ENCODE measurements around the gene RBM18.

Gene RBM18

GRCh38 chr9:122256206-122256605 lies 8.4 kb downstream of the RBM18 start:
- no peak overlapping the region for H3K9ac ChIP-seq (ENCODE audit: insufficient read length, low read depth)
- no peak for TF ChIP-seq YY1 (IDR thresholded peaks at IDR 0.05; ENCODE audit: insufficient read depth, insufficient read length)
- no peak for TF ChIP-seq ZNF274 (IDR thresholded peaks at IDR 0.05; ENCODE audit: low read depth, low read length)
- TF ChIP-seq SUZ12 (IDR thresholded peaks at IDR 0.05; ENCODE audit: extremely low read depth, insufficient read depth, insufficient read length) = no peak
- H3K4me3 ChIP-seq (ENCODE audit: insufficient read length, low read depth) = no peak overlapping the region
- no peaks in the 10 kb centered on the region for H3K4me1 ChIP-seq (ENCODE audit: insufficient read depth, insufficient read length)
- no peaks in the 10 kb centered on the region for H3K9me3 ChIP-seq (ENCODE audit: insufficient read depth, low read length)
- DNase-seq (ENCODE audit: low read depth, low spot score) = no peak
- no peaks in the 10 kb centered on the region for H3K27me3 ChIP-seq (ENCODE audit: insufficient read depth, insufficient read length)
- H3K36me3 ChIP-seq (ENCODE audit: insufficient read depth, insufficient read length, low read length) = peaks cover 58% of the 10 kb centered on the region

GRCh38 chr9:122254761-122255160 lies 9.9 kb downstream of the RBM18 start:
- no peak for TF ChIP-seq ZNF274 (IDR thresholded peaks at IDR 0.05; ENCODE audit: low read depth, low read length)
- no peak for TF ChIP-seq YY1 (IDR thresholded peaks at IDR 0.05; ENCODE audit: insufficient read depth, insufficient read length)
- TF ChIP-seq SUZ12 (IDR thresholded peaks at IDR 0.05; ENCODE audit: extremely low read depth, insufficient read depth, insufficient read length) = no peak
- no peaks in the 10 kb centered on the region for H3K9me3 ChIP-seq (ENCODE audit: insufficient read depth, low read length)
- no peak overlapping the region for H3K4me3 ChIP-seq (ENCODE audit: insufficient read length, low read depth)
- no peak overlapping the region for H3K9ac ChIP-seq (ENCODE audit: insufficient read length, low read depth)
- DNase-seq (ENCODE audit: low read depth, low spot score) = no peak
- peaks cover 58% of the 10 kb centered on the region for H3K36me3 ChIP-seq (ENCODE audit: insufficient read depth, insufficient read length, low read length)
- H3K4me1 ChIP-seq (ENCODE audit: insufficient read depth, insufficient read length) = no peaks in the 10 kb centered on the region
- H3K27me3 ChIP-seq (ENCODE audit: insufficient read depth, insufficient read length) = no peaks in the 10 kb centered on the region

- TF ChIP-seq YY1 (IDR thresholded peaks at IDR 0.05; ENCODE audit: insufficient read depth, insufficient read length) (no peak), ZNF274 (IDR thresholded peaks at IDR 0.05; ENCODE audit: low read depth, low read length) (no peak), SUZ12 (IDR thresholded peaks at IDR 0.05; ENCODE audit: extremely low read depth, insufficient read depth, insufficient read length) (no peak)
- Histone ChIP-seq H3K36me3 (ENCODE audit: insufficient read depth, insufficient read length, low read length) (peaks cover 55% of the 10 kb centered on the region), H3K27me3 (ENCODE audit: insufficient read depth, insufficient read length) (no peaks in the 10 kb centered on the region), H3K9ac (ENCODE audit: insufficient read length, low read depth) (no peak overlapping the region), H3K4me3 (ENCODE audit: insufficient read length, low read depth) (no peak overlapping the region), H3K9me3 (ENCODE audit: insufficient read depth, low read length) (no peaks in the 10 kb centered on the region), H3K4me1 (ENCODE audit: insufficient read depth, insufficient read length) (no peaks in the 10 kb centered on the region)
- no peak for DNase-seq (ENCODE audit: low read depth, low spot score)
These were observed 11.8 kb downstream of the RBM18 start for GRCh38 chr9:122252796-122253195.

- H3K4me3 ChIP-seq (ENCODE audit: insufficient read length, low read depth) = no peak overlapping the region
- no peaks in the 10 kb centered on the region for H3K27me3 ChIP-seq (ENCODE audit: insufficient read depth, insufficient read length)
- H3K36me3 ChIP-seq (ENCODE audit: insufficient read depth, insufficient read length, low read length) = peaks cover 62% of the 10 kb centered on the region
- DNase-seq (ENCODE audit: low read depth, low spot score) = no peak
- H3K4me1 ChIP-seq (ENCODE audit: insufficient read depth, insufficient read length) = no peaks in the 10 kb centered on the region
- H3K9ac ChIP-seq (ENCODE audit: insufficient read length, low read depth) = no peak overlapping the region
- no peak for TF ChIP-seq ZNF274 (IDR thresholded peaks at IDR 0.05; ENCODE audit: low read depth, low read length)
- TF ChIP-seq SUZ12 (IDR thresholded peaks at IDR 0.05; ENCODE audit: extremely low read depth, insufficient read depth, insufficient read length) = no peak
- TF ChIP-seq YY1 (IDR thresholded peaks at IDR 0.05; ENCODE audit: insufficient read depth, insufficient read length) = no peak
- no peaks in the 10 kb centered on the region for H3K9me3 ChIP-seq (ENCODE audit: insufficient read depth, low read length)
These were observed 13.3 kb downstream of the RBM18 start for GRCh38 chr9:122251351-122251750.

GRCh38 chr9:122248448-122248865 lies 16.2 kb downstream of the RBM18 start:
- Histone ChIP-seq H3K36me3 (ENCODE audit: insufficient read depth, insufficient read length, low read length) (peaks cover 85% of the 10 kb centered on the region), H3K27me3 (ENCODE audit: insufficient read depth, insufficient read length) (no peaks in the 10 kb centered on the region), H3K9me3 (ENCODE audit: insufficient read depth, low read length) (no peaks in the 10 kb centered on the region), H3K9ac (ENCODE audit: insufficient read length, low read depth) (no peak overlapping the region), H3K4me3 (ENCODE audit: insufficient read length, low read depth) (no peak overlapping the region), H3K4me1 (ENCODE audit: insufficient read depth, insufficient read length) (no peaks in the 10 kb centered on the region)
- DNase-seq (ENCODE audit: low read depth, low spot score) = no peak
- TF ChIP-seq SUZ12 (IDR thresholded peaks at IDR 0.05; ENCODE audit: extremely low read depth, insufficient read depth, insufficient read length) (no peak), YY1 (IDR thresholded peaks at IDR 0.05; ENCODE audit: insufficient read depth, insufficient read length) (no peak), ZNF274 (IDR thresholded peaks at IDR 0.05; ENCODE audit: low read depth, low read length) (no peak)

- H3K9ac ChIP-seq (ENCODE audit: insufficient read length, low read depth) = no peak overlapping the region
- no peak for DNase-seq (ENCODE audit: low read depth, low spot score)
- no peaks in the 10 kb centered on the region for H3K27me3 ChIP-seq (ENCODE audit: insufficient read depth, insufficient read length)
- H3K36me3 ChIP-seq (ENCODE audit: insufficient read depth, insufficient read length, low read length) = peaks cover 84% of the 10 kb centered on the region
- H3K9me3 ChIP-seq (ENCODE audit: insufficient read depth, low read length) = no peaks in the 10 kb centered on the region
- no peaks in the 10 kb centered on the region for H3K4me1 ChIP-seq (ENCODE audit: insufficient read depth, insufficient read length)
- TF ChIP-seq YY1 (IDR thresholded peaks at IDR 0.05; ENCODE audit: insufficient read depth, insufficient read length) = no peak
- TF ChIP-seq ZNF274 (IDR thresholded peaks at IDR 0.05; ENCODE audit: low read depth, low read length) = no peak
- no peak for TF ChIP-seq SUZ12 (IDR thresholded peaks at IDR 0.05; ENCODE audit: extremely low read depth, insufficient read depth, insufficient read length)
- H3K4me3 ChIP-seq (ENCODE audit: insufficient read length, low read depth) = no peak overlapping the region
These were observed 18.0 kb downstream of the RBM18 start for GRCh38 chr9:122246666-122247065.

- Histone ChIP-seq H3K9me3 (ENCODE audit: insufficient read depth, low read length) (no peaks in the 10 kb centered on the region), H3K27me3 (ENCODE audit: insufficient read depth, insufficient read length) (no peaks in the 10 kb centered on the region), H3K4me1 (ENCODE audit: insufficient read depth, insufficient read length) (no peaks in the 10 kb centered on the region), H3K36me3 (ENCODE audit: insufficient read depth, insufficient read length, low read length) (peaks cover 77% of the 10 kb centered on the region), H3K4me3 (ENCODE audit: insufficient read length, low read depth) (no peak overlapping the region), H3K9ac (ENCODE audit: insufficient read length, low read depth) (no peak overlapping the region)
- TF ChIP-seq SUZ12 (IDR thresholded peaks at IDR 0.05; ENCODE audit: extremely low read depth, insufficient read depth, insufficient read length) (no peak), YY1 (IDR thresholded peaks at IDR 0.05; ENCODE audit: insufficient read depth, insufficient read length) (no peak), ZNF274 (IDR thresholded peaks at IDR 0.05; ENCODE audit: low read depth, low read length) (no peak)
- no peak for DNase-seq (ENCODE audit: low read depth, low spot score)
These were observed 20.3 kb downstream of the RBM18 start for GRCh38 chr9:122244349-122244748.
